Neural cell (in vitro differentiated cells): ENCODE measurements around the gene RAD51C.

ENCODE experiments used
- EP300 ChIP-seq: fragments of 450-650 bp; conservative IDR thresholded peaks from 2 replicates; pipeline ENCODE4 v1.6.1; 2014; ENCODE audit warnings: antibody characterized with exemption, mild to moderate bottlenecking, moderate library complexity; ENCODE audit not compliant: poor library complexity, severe bottlenecking
- EZH2 ChIP-seq: fragments of 200-600, 300-800 bp; shearing (Covaris generic), sonication (generic); IDR thresholded peaks from 2 replicates; pipeline ENCODE4 v1.6.1; 2014; ENCODE audit warnings: antibody characterized with exemption, low read length, borderline replicate concordance, mild to moderate bottlenecking; ENCODE audit not compliant: insufficient read depth, poor library complexity, severe bottlenecking
- POLR2AphosphoS5 ChIP-seq: IDR thresholded peaks from 2 replicates; pipeline ENCODE4 v1.6.1; 2012
- TF ChIP-seq, protein P1 (sequence below): fragments of 450-650 bp; IDR thresholded peaks from 2 replicates; pipeline ENCODE4 v1.5.1; 2014; ENCODE audit warnings: antibody characterized with exemption, mild to moderate bottlenecking, moderate library complexity; ENCODE audit not compliant: poor library complexity, severe bottlenecking
- TF ChIP-seq, protein P2 (sequence below): IDR thresholded peaks from 2 replicates; pipeline ENCODE4 v1.6.1; 2012; ENCODE audit warnings: borderline replicate concordance

DNA sequence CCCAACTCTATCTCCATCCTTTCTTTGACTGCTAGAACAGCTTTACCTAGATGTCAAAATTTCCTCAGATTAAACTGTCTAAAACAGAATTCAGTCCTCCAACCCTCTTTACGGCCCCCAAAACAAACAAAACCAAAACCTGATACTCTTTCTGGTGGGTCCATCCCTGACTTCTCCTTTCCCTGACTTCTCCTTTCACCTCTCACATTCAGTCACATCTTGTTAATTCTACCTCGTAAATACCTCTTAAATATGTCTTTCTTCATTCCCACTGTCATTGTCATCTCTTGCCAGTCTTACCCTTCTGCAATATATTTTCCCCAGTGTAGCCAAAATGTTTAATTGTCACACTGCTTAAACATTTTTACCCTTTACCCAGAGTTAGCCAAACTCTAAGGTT is 67.8 kb downstream of the RAD51C start:
- TF ChIP-seq POLR2AphosphoS5 (no peak), EZH2 (no peak), EP300 (no peak)
- TF ChIP-seq, protein P1, sequence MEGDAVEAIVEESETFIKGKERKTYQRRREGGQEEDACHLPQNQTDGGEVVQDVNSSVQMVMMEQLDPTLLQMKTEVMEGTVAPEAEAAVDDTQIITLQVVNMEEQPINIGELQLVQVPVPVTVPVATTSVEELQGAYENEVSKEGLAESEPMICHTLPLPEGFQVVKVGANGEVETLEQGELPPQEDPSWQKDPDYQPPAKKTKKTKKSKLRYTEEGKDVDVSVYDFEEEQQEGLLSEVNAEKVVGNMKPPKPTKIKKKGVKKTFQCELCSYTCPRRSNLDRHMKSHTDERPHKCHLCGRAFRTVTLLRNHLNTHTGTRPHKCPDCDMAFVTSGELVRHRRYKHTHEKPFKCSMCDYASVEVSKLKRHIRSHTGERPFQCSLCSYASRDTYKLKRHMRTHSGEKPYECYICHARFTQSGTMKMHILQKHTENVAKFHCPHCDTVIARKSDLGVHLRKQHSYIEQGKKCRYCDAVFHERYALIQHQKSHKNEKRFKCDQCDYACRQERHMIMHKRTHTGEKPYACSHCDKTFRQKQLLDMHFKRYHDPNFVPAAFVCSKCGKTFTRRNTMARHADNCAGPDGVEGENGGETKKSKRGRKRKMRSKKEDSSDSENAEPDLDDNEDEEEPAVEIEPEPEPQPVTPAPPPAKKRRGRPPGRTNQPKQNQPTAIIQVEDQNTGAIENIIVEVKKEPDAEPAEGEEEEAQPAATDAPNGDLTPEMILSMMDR = no peak
- TF ChIP-seq, protein P2, sequence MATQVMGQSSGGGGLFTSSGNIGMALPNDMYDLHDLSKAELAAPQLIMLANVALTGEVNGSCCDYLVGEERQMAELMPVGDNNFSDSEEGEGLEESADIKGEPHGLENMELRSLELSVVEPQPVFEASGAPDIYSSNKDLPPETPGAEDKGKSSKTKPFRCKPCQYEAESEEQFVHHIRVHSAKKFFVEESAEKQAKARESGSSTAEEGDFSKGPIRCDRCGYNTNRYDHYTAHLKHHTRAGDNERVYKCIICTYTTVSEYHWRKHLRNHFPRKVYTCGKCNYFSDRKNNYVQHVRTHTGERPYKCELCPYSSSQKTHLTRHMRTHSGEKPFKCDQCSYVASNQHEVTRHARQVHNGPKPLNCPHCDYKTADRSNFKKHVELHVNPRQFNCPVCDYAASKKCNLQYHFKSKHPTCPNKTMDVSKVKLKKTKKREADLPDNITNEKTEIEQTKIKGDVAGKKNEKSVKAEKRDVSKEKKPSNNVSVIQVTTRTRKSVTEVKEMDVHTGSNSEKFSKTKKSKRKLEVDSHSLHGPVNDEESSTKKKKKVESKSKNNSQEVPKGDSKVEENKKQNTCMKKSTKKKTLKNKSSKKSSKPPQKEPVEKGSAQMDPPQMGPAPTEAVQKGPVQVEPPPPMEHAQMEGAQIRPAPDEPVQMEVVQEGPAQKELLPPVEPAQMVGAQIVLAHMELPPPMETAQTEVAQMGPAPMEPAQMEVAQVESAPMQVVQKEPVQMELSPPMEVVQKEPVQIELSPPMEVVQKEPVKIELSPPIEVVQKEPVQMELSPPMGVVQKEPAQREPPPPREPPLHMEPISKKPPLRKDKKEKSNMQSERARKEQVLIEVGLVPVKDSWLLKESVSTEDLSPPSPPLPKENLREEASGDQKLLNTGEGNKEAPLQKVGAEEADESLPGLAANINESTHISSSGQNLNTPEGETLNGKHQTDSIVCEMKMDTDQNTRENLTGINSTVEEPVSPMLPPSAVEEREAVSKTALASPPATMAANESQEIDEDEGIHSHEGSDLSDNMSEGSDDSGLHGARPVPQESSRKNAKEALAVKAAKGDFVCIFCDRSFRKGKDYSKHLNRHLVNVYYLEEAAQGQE = no peak
